Liver (tissue), 9 donors: ENCODE data around the gene RNF151. TPM values are rescaled to one million over a fixed set of nuclear protein-coding genes. Genes with fewer than 3 reads are reported as not detected.

Experiments used
- DNase-seq: peaks from one replicate; pipeline ENCODE4 v3.0.0-alpha.2; 2017; ENCODE audit warnings: low spot score
- H3K27ac ChIP-seq, 2 donors: one replicate each; pipeline ENCODE4 v1.7.0; 2013; ENCODE audit warnings: inconsistent platforms in 2 of 2, low read length in 2 of 2, control low read depth in 1 of 2, low read depth in 1 of 2, mild to moderate bottlenecking in 1 of 2
- H3K27me3 ChIP-seq, 4 donors: one replicate each; pipeline versions ENCODE4 v1.6.1 to v1.7.0; 2013; ENCODE audit warnings: low read length in 3 of 4, inconsistent platforms in 1 of 4, mild to moderate bottlenecking in 1 of 4, moderate library complexity in 1 of 4; ENCODE audit not compliant: control insufficient read depth in 4 of 4, insufficient read depth in 4 of 4
- H3K36me3 ChIP-seq, 4 donors: one replicate each; pipeline versions ENCODE4 v1.6.1 to v1.7.0; 2013; ENCODE audit warnings: low read length in 3 of 4, mild to moderate bottlenecking in 3 of 4, low read depth in 1 of 4, moderate library complexity in 1 of 4; ENCODE audit not compliant: control insufficient read depth in 4 of 4, insufficient read depth in 3 of 4
- H3K4me1 ChIP-seq, 4 donors: one replicate each; pipeline versions ENCODE4 v1.6.1 to v1.7.0; 2013; ENCODE audit warnings: low read length in 3 of 4, mild to moderate bottlenecking in 3 of 4, moderate library complexity in 1 of 4; ENCODE audit not compliant: control insufficient read depth in 4 of 4, insufficient read depth in 4 of 4
- H3K4me3 ChIP-seq, 3 donors: one replicate each; pipeline versions ENCODE4 v1.6.1 to v1.7.0; 2013; ENCODE audit warnings: low read length in 3 of 3, control low read depth in 1 of 3, low read depth in 1 of 3, mild to moderate bottlenecking in 1 of 3
- H3K9ac ChIP-seq, 2 donors: one replicate each; pipeline ENCODE4 v1.7.0; 2013; ENCODE audit warnings: low read length in 2 of 2, mild to moderate bottlenecking in 2 of 2, moderate library complexity in 2 of 2, control low read depth in 1 of 2, low read depth in 1 of 2
- H3K9me3 ChIP-seq, 4 donors: one replicate each; pipeline versions ENCODE4 v1.6.1 to v1.7.0; 2013; ENCODE audit warnings: low read length in 3 of 4; ENCODE audit not compliant: control insufficient read depth in 4 of 4
- EGR1 ChIP-seq, 2 donors: IDR thresholded peaks; 2 replicates each; pipeline ENCODE4 v1.6.1; 2016 to 2018; ENCODE audit warnings: antibody characterized with exemption in 2 of 2, low read depth in 2 of 2
- FOXA1 ChIP-seq: IDR thresholded peaks from 2 replicates; pipeline ENCODE4 v1.6.1; 2016; ENCODE audit warnings: antibody characterized with exemption
- FOXA2 ChIP-seq: IDR thresholded peaks from 2 replicates; pipeline ENCODE4 v1.6.1; 2016; ENCODE audit warnings: antibody characterized with exemption
- GABPA ChIP-seq, 2 donors: IDR thresholded peaks in 1 of 2; conservative IDR thresholded peaks in 1 of 2; 2 replicates each; pipeline ENCODE4 v1.6.1; 2016; ENCODE audit warnings: antibody characterized with exemption in 2 of 2, mild to moderate bottlenecking in 1 of 2, moderate library complexity in 1 of 2
- HNF4A ChIP-seq, 2 donors: conservative IDR thresholded peaks; 2 replicates each; pipeline ENCODE4 v1.6.1; 2016; ENCODE audit warnings: antibody characterized with exemption in 2 of 2, mild to moderate bottlenecking in 2 of 2
- NR2F2 ChIP-seq: IDR thresholded peaks from 2 replicates; pipeline ENCODE4 v1.6.1; 2016; ENCODE audit warnings: antibody characterized with exemption
- RAD21 ChIP-seq, 2 donors: IDR thresholded peaks; 2 replicates each; pipeline ENCODE4 v1.6.1; 2016; ENCODE audit warnings: antibody characterized with exemption in 2 of 2, mild to moderate bottlenecking in 2 of 2
- RXRA ChIP-seq, 2 donors: IDR thresholded peaks; 2 replicates each; pipeline ENCODE4 v1.6.1; 2017 to 2018; ENCODE audit warnings: antibody characterized with exemption in 2 of 2, mild to moderate bottlenecking in 1 of 2
- SP1 ChIP-seq: IDR thresholded peaks from 2 replicates; pipeline ENCODE4 v1.6.1; 2018; ENCODE audit warnings: antibody characterized with exemption, mild to moderate bottlenecking
- TAF1 ChIP-seq: conservative IDR thresholded peaks from 2 replicates; pipeline ENCODE4 v1.6.1; 2016; ENCODE audit warnings: antibody characterized with exemption, mild to moderate bottlenecking
- YY1 ChIP-seq: IDR thresholded peaks from 2 replicates; pipeline ENCODE4 v1.6.1; 2016; ENCODE audit warnings: antibody characterized with exemption, mild to moderate bottlenecking
- WGBS: extraction: QIAGEN DNeasy Blood & Tissue Kit; methylation state at CpG from one replicate; pipeline ENCODE4 v1.1.7; 2013; 5-methylcytosine and 5-hydroxymethylcytosine counted together
- polyA plus RNA-seq, 2 donors: library from polyadenylated mRNA; stranded (reverse) in 1 of 2; unstranded in 1 of 2; fragments of 200-250 nt in 1 of 2; fragments of >200 nt in 1 of 2; fragmentation: Nextera tagmentation in 1 of 2; extraction: Ambion mirVana in 1 of 2; gene quantifications; one replicate each; pipeline versions ENCODE4 v1.2.1 to v1.2.3, GENCODE V29; 2013 to 2015
- total RNA-seq, 2 donors: library from RNA; depleted of rRNA; stranded (reverse); fragments of >200 nt; gene quantifications; one replicate each; pipeline ENCODE4 v1.2.3, GENCODE V29; 2014
- TF ChIP-seq, protein P1 (sequence below): IDR thresholded peaks from 2 replicates; pipeline ENCODE4 v1.6.1; 2016; ENCODE audit warnings: antibody characterized with exemption
- TF ChIP-seq, protein P2 (sequence below): fragments of 150-350 bp; IDR thresholded peaks from 2 replicates; pipeline ENCODE4 v1.5.1; 2017; ENCODE audit warnings: improper control_type of control experiment, low read depth, low read length; ENCODE audit not compliant: missing input control
- TF ChIP-seq, protein P3 (sequence below): IDR thresholded peaks from 2 replicates; pipeline ENCODE4 v1.6.1; 2016; ENCODE audit warnings: antibody characterized with exemption, mild to moderate bottlenecking
- donor health status: healthy.
- donor health status: healthy.
- donor health status: healthy.
- donor health status: healthy.
- donor health status: healthy.

The RNF151 gene
- total and polyA plus RNA-seq, 4 donors, result not detected

DNA sequence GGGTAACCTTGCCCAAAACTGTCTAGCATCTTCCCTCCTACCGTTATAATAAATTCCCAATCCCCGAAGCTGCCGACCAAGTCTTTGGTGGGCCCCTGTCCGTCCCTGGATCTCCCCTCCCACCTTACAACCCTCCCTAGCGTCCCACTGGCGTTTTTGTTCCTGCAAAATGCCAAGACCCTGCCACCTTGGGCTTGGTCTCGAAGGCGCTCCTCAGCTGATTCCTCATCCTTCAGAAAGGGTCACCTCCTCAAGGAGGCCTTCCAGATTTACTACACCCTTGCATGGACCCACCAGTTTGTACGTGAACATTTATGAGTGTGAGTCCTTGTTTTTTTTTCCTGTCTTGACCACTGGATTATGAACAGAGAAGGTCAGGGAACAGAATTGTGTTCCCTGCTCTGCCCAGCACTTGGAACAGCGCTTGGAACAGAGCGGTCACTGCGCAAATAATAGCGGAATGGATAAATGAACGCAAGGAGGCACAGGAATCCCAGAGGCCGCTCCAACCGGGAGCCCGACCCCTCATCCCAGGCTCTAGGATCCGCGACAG is 16.4 kb downstream of the RNF151 start:
- no peak for DNase-seq
- WGBS, result 40% methylated on average over 19 of the region's 19 CpGs
- Histone ChIP-seq H3K4me1 (peaks cover 5 to 31% (median 17%) of the 10 kb centered on the region in 4 donors), H3K4me3 (peak overlapping the region in 2 of 3 donors; percentile 39 to 90), H3K9ac (no peak overlapping the region), H3K9me3 (no peaks in the 10 kb centered on the region), H3K27me3 (no peaks in the 10 kb centered on the region), H3K27ac (peak overlapping the region; percentile 83 to 87), H3K36me3 (peaks cover 0 to 22% (median under 1%) of the 10 kb centered on the region in 4 donors)
- TF ChIP-seq, protein P1, sequence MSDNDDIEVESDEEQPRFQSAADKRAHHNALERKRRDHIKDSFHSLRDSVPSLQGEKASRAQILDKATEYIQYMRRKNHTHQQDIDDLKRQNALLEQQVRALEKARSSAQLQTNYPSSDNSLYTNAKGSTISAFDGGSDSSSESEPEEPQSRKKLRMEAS, result no peak
- TF ChIP-seq, protein P2, sequence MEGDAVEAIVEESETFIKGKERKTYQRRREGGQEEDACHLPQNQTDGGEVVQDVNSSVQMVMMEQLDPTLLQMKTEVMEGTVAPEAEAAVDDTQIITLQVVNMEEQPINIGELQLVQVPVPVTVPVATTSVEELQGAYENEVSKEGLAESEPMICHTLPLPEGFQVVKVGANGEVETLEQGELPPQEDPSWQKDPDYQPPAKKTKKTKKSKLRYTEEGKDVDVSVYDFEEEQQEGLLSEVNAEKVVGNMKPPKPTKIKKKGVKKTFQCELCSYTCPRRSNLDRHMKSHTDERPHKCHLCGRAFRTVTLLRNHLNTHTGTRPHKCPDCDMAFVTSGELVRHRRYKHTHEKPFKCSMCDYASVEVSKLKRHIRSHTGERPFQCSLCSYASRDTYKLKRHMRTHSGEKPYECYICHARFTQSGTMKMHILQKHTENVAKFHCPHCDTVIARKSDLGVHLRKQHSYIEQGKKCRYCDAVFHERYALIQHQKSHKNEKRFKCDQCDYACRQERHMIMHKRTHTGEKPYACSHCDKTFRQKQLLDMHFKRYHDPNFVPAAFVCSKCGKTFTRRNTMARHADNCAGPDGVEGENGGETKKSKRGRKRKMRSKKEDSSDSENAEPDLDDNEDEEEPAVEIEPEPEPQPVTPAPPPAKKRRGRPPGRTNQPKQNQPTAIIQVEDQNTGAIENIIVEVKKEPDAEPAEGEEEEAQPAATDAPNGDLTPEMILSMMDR, result no peak
- TF ChIP-seq SP1 (no peak), FOXA2 (no peak), RXRA (IDR thresholded peaks at IDR 0.05) (no peak), RAD21 (IDR thresholded peaks at IDR 0.05) (no peak), YY1 (no peak), TAF1 (no peak), HNF4A (conservative IDR thresholded peaks at IDR 0.05) (no peak), GABPA (IDR thresholded peaks at IDR 0.05 in 1 of 2, conservative IDR thresholded peaks at IDR 0.05 in 1 of 2) (no peak)
- TF ChIP-seq, protein P3, sequence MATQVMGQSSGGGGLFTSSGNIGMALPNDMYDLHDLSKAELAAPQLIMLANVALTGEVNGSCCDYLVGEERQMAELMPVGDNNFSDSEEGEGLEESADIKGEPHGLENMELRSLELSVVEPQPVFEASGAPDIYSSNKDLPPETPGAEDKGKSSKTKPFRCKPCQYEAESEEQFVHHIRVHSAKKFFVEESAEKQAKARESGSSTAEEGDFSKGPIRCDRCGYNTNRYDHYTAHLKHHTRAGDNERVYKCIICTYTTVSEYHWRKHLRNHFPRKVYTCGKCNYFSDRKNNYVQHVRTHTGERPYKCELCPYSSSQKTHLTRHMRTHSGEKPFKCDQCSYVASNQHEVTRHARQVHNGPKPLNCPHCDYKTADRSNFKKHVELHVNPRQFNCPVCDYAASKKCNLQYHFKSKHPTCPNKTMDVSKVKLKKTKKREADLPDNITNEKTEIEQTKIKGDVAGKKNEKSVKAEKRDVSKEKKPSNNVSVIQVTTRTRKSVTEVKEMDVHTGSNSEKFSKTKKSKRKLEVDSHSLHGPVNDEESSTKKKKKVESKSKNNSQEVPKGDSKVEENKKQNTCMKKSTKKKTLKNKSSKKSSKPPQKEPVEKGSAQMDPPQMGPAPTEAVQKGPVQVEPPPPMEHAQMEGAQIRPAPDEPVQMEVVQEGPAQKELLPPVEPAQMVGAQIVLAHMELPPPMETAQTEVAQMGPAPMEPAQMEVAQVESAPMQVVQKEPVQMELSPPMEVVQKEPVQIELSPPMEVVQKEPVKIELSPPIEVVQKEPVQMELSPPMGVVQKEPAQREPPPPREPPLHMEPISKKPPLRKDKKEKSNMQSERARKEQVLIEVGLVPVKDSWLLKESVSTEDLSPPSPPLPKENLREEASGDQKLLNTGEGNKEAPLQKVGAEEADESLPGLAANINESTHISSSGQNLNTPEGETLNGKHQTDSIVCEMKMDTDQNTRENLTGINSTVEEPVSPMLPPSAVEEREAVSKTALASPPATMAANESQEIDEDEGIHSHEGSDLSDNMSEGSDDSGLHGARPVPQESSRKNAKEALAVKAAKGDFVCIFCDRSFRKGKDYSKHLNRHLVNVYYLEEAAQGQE, result no peak

DNA sequence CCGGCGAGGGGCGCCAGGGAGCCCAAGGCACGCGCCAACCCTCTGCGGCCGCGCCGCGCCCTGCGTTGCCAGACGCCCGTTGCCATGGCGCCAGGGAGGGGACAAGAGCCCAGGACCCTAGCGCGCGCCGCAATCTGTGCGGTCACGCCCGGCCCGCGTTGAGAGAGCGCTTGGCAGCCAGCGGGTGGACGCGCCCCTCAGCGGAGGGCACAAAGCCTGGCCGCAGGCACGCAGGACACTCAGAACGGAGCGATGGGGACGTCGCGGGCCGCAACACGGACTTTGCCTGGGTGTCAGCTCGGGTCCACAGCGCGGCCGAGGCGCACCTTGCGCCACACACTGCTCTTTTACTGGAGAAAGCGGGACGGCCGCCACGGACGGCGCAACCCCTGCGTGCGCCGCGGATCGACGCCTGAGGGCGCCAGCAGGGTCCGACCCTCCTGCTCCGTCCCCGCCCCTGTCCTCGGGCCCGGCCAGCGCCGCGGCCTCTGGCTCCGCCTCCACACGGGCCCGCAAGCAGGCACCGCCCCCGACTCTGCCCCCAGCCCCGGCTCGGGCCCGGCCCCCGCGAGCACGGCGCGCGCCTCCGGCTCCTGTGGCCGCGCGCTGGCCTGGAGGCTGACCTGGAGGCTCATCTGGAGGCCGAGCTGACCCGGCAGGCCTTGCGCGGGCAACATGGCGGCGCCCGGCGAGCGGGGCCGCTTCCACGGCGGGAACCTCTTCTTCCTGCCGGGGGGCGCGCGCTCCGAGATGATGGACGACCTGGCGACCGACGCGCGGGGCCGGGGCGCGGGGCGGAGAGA is 17.1 kb downstream of the RNF151 start, which contains the start of gene GFER:
Gene GFER (plus strand): TSS at position 650 of the 803 bp plus-strand sequence. CDS start 26 bp downstream, at position 676.
- Histone ChIP-seq H3K9me3 (no peaks in the 10 kb centered on the region), H3K4me3 (peak within 1 kb of the TSS; percentile 65 to 90 (median 77)), H3K9ac (peak within 1 kb of the TSS; percentile 4 to 56), H3K27ac (peak within 1 kb of the TSS; percentile 83 to 87), H3K27me3 (no peaks in the 10 kb centered on the region), H3K4me1 (peaks cover 5 to 35% (median 17%) of the 10 kb centered on the region in 4 donors), H3K36me3 (peaks cover 0 to 17% (median under 1%) of the 10 kb centered on the region in 4 donors)
- WGBS, result under 1% methylated on average over 109 of the region's 109 CpGs
- peak; percentile 89 for DNase-seq
- TF ChIP-seq EGR1 (IDR thresholded peaks at IDR 0.05; ENCODE audit: low read depth in 2 of 2), result peak in 1 of 2 donors; percentile 2
- peak; percentile 81 to 87 for TF ChIP-seq HNF4A (conservative IDR thresholded peaks at IDR 0.05)
- TF ChIP-seq YY1, result peak; percentile 86
- peak in 1 of 2 donors; percentile 48 for TF ChIP-seq GABPA (IDR thresholded peaks at IDR 0.05 in 1 of 2, conservative IDR thresholded peaks at IDR 0.05 in 1 of 2)
- TF ChIP-seq RAD21 (IDR thresholded peaks at IDR 0.05), result no peak
- TF ChIP-seq, protein P2, result peak; percentile 27
- peak; percentile 87 for TF ChIP-seq NR2F2
- peak in 1 of 2 donors; percentile 29 for TF ChIP-seq RXRA (IDR thresholded peaks at IDR 0.05)
- peak; percentile 86 for TF ChIP-seq SP1
- TF ChIP-seq, protein P1, result no peak
- no peak for TF ChIP-seq FOXA1
- TF ChIP-seq, protein P3, result peak; percentile 32
